Naive B cell (primary cell): ENCODE results near the gene PTPA. TPM values are rescaled to one million over a fixed set of nuclear protein-coding genes. Genes with fewer than 3 reads are reported as not detected.

Experiments
- ATAC-seq, 2 donors: fragments of 150-1000 bp; cut with Tn5 transposase; 2 replicates each; pipeline ENCODE4 v1.10.0; 2021; ENCODE audit warnings: low read depth in 2 of 2, mild to moderate bottlenecking in 2 of 2, moderate library complexity in 2 of 2
- DNase-seq: peaks from one replicate; pipeline ENCODE4 v3.0.0; 2022
- H3K27ac Mint-ChIP-seq, 6 donors: one replicate each; pipeline ENCODE4 v1.8.0; 2020 to 2022; ENCODE audit warnings: mild to moderate bottlenecking in 6 of 6, mixed read lengths in 6 of 6, moderate library complexity in 5 of 6, inconsistent platforms in 2 of 6
- H3K27me3 Mint-ChIP-seq, 3 donors: one replicate each; pipeline ENCODE4 v1.8.0; 2021 to 2022; ENCODE audit warnings: mixed read lengths in 3 of 3, mild to moderate bottlenecking in 1 of 3
- H3K36me3 Mint-ChIP-seq, 2 donors: one replicate each; pipeline ENCODE4 v1.8.0; 2020 to 2022; ENCODE audit warnings: mixed read lengths in 2 of 2, inconsistent platforms in 1 of 2, mild to moderate bottlenecking in 1 of 2
- H3K4me1 Mint-ChIP-seq, 3 donors: one replicate each; pipeline ENCODE4 v1.8.0; 2020 to 2022; ENCODE audit warnings: mixed read lengths in 3 of 3, inconsistent platforms in 1 of 3, mild to moderate bottlenecking in 1 of 3, moderate library complexity in 1 of 3
- H3K4me3 Mint-ChIP-seq, 8 donors: one replicate each; pipeline ENCODE4 v1.8.0; 2020 to 2022; ENCODE audit warnings: mild to moderate bottlenecking in 8 of 8, mixed read lengths in 8 of 8, moderate library complexity in 8 of 8, inconsistent platforms in 2 of 8
- H3K9me3 Mint-ChIP-seq, 7 donors: one replicate each; pipeline ENCODE4 v1.8.0; 2020 to 2022; ENCODE audit warnings: mixed read lengths in 7 of 7, mild to moderate bottlenecking in 5 of 7, inconsistent platforms in 2 of 7, moderate library complexity in 1 of 7
- polyA plus RNA-seq, 6 donors: library from polyadenylated mRNA; unstranded; fragments of 300-500 nt; fragmentation: Illumina TruSeq; gene quantifications; one replicate each; pipeline ENCODE4 v1.2.3, GENCODE V29; 2021; ENCODE audit warnings: low read depth in 6 of 6

PTPA gene
- polyA plus RNA-seq: 10 to 100 TPM in 5 of 6 donors, 1 to 10 TPM in 1; 8.1 to 18.0 (median 13.5) TPM

DNA sequence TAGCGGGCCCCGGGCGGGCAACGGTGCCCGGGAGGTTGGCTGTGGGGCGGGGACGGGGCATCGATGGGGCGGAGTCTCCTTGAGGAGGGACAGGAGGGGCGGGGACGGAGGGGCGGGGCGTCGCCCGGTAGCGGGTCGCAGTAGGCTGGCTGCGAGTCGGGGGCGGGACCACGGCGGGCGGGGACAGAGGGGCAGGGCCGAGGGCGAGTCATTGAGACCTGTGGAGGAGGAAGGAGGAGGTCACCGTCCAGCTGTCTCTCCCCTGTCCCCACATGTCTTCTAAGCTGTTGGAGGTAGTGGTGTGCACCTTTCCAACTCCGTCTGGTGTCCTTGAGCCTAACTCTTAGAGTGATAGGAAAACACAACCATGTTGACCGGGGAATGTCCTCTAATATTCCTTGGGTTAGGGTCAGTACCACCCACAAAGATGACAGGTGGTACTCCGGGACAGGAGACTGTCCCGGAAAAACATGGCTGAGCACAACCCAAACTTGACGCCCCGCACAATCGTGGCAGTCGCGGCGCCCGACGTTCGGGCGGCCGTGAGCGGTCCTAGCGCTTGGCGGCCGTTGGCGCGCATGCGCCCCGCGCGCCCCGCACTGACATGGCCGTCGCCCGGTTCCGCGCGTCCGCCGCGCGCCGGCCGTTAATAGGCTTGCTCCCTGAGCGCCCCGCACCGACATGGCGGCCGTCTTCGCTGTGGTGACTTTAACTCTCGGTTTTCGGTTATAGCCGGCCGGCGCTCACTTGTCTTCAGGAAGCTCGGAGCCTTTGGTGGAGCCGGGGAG lies at the start of gene PTPA, which contains the start of gene CRAT:
PTPA (plus strand) TSS at position 676 of the 788 bp plus-strand sequence. CDS start 186 bp downstream, outside the sequence.
CRAT (minus strand) TSS at position 54 of the 788 bp plus-strand sequence. CDS start 284 bp downstream, outside the sequence.
- ATAC-seq (peak; percentile 86 to 88), DNase-seq (peak; percentile 94)
- Mint-ChIP-seq H3K27me3 (no peaks in the 10 kb centered on the region), H3K4me1 (peaks cover 11 to 36% (median 35%) of the 10 kb centered on the region in 3 donors), H3K36me3 (no peaks in the 10 kb centered on the region), H3K9me3 (no peaks in the 10 kb centered on the region), H3K27ac (peak within 1 kb of the TSS; percentile 88 to 97 (median 90)), H3K4me3 (peak within 1 kb of the TSS; percentile 87 to 98 (median 96))

DNA sequence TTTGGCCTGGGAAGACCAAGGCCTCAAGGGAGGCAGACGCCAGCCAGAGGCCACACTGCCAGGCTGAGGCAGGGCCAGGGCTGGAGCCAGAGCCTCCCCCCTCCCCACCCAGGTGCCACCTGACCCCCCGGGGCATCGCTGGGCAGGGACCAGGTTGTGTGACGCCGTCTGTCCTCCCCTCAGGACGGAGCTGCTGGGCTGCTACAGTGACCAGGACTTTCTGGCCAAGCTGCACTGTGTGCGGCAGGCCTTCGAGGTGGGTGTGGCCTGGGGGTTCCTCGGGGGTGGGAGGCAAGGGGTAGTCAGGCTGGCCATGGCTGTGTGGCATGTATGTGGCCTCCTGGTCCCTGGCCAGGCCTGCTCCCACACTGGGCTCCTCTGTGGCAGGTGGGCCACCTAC lies 48.2 kb upstream of the PTPA start:
- H3K27ac Mint-ChIP-seq: no peak overlapping the region
- peaks cover 0 to 6% of the 10 kb centered on the region in 2 donors for H3K36me3 Mint-ChIP-seq
- no peak for ATAC-seq
- no peaks in the 10 kb centered on the region for H3K27me3 Mint-ChIP-seq
- H3K4me1 Mint-ChIP-seq: peaks cover under 1 to 1% (median under 1%) of the 10 kb centered on the region in 3 donors
- H3K4me3 Mint-ChIP-seq: no peak overlapping the region
- no peak for DNase-seq
- no peaks in the 10 kb centered on the region for H3K9me3 Mint-ChIP-seq

DNA sequence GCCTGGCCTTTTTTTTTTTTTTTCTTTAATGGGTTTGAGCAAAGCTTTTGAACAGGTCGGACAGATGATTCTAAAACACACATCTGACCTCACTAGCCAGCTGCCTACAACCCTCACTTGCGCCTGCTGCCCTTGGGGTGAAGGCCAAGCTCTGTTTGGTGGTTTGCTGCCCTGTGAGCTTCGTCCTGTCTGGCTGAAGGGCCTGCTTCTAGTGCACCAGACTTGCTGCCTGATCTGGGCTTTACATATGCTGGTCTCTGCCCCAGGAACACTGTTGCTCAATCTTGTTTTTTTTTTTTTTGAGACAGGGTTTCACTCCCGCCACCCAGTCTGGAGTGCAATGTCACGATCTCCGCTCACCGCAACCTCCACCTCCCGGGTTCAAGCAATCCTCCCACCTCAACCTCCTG lies 46.7 kb upstream of the PTPA start:
- H3K36me3 Mint-ChIP-seq: peaks cover 0 to 6% of the 10 kb centered on the region in 2 donors
- no peak for DNase-seq
- H3K9me3 Mint-ChIP-seq: no peaks in the 10 kb centered on the region
- no peaks in the 10 kb centered on the region for H3K27me3 Mint-ChIP-seq
- no peak overlapping the region for H3K4me3 Mint-ChIP-seq
- no peak for ATAC-seq
- peaks cover 14 to 16% (median 14%) of the 10 kb centered on the region in 3 donors for H3K4me1 Mint-ChIP-seq
- H3K27ac Mint-ChIP-seq: no peak overlapping the region

DNA sequence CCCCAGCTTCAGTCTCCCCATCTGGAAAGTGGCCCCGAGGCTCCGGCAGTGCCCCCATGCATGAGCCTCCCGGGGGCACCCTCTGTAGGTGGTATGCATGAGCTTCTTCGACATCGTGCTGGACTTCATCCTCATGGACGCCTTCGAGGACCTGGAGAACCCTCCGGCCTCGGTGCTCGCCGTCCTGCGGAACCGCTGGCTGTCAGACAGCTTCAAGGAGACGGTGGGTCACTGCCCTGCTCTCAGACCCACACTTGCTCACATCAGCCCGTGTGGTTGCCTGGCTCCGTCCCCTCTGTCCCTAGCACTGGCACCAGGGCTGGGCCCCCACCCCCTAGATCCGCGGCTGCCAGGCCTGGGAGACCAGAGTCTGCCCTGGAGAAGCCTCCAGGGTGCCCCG lies 43.1 kb upstream of the PTPA start:
- peak overlapping the region in 5 of 6 donors; percentile 84 to 96 (median 94) for H3K27ac Mint-ChIP-seq
- DNase-seq: no peak
- ATAC-seq: no peak
- H3K9me3 Mint-ChIP-seq: no peaks in the 10 kb centered on the region
- peaks cover 0 to 6% of the 10 kb centered on the region in 2 donors for H3K36me3 Mint-ChIP-seq
- peak overlapping the region in 6 of 8 donors; percentile 61 to 87 (median 83) for H3K4me3 Mint-ChIP-seq
- H3K27me3 Mint-ChIP-seq: no peaks in the 10 kb centered on the region
- peaks cover 19 to 38% (median 31%) of the 10 kb centered on the region in 3 donors for H3K4me1 Mint-ChIP-seq

DNA sequence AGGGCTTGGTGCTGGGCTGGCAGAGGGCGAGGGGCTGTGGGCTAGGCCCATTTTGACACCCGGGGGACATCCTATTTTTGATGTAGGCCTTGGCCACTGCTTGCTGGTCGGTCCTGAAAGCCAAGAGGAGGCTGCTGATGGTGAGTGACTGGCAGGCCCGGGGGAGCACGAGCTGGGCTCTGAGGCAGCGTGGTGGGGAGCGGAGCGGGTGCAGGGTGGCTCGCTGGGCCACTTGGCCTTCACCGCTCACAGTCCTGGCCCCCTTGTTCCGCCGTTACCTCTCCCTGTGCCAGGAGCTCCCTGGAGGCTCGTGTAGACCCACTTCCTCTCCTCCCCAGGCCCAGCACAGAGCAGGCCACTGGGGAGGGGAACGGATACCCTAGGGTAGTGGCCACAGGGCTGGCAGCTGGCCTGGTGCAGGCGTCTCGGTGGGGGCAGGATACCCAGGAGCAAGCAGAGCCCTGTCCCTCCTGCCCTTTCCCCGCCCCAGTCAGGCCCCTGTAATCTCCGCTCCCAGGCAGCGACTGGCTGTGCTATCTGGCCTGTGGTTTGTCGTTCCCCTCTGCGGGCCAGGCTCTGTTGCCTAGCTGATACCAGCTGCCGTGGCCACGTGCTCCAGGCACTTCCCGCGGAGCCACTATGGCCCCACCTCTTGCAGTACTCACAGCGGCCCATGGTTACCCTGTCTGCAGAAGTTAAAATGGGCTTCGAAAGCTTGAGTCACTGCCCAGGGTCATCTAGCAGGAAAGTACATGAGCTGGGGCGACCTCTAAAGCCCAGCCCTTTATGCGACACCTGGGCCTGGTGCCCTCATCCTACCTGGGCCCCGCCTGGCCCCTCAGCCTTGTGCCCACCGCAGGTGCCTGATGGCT lies 42.0 kb upstream of the PTPA start:
- ATAC-seq (peak; percentile 100), DNase-seq (peak; percentile 84)
- H3K36me3 Mint-ChIP-seq: no peaks in the 10 kb centered on the region
- peak overlapping the region; percentile 84 to 96 (median 94) for H3K27ac Mint-ChIP-seq
- peak overlapping the region; percentile 61 to 94 (median 84) for H3K4me3 Mint-ChIP-seq
- H3K27me3 Mint-ChIP-seq: no peaks in the 10 kb centered on the region
- H3K9me3 Mint-ChIP-seq: no peaks in the 10 kb centered on the region
- H3K4me1 Mint-ChIP-seq: peaks cover 19 to 38% (median 31%) of the 10 kb centered on the region in 3 donors

DNA sequence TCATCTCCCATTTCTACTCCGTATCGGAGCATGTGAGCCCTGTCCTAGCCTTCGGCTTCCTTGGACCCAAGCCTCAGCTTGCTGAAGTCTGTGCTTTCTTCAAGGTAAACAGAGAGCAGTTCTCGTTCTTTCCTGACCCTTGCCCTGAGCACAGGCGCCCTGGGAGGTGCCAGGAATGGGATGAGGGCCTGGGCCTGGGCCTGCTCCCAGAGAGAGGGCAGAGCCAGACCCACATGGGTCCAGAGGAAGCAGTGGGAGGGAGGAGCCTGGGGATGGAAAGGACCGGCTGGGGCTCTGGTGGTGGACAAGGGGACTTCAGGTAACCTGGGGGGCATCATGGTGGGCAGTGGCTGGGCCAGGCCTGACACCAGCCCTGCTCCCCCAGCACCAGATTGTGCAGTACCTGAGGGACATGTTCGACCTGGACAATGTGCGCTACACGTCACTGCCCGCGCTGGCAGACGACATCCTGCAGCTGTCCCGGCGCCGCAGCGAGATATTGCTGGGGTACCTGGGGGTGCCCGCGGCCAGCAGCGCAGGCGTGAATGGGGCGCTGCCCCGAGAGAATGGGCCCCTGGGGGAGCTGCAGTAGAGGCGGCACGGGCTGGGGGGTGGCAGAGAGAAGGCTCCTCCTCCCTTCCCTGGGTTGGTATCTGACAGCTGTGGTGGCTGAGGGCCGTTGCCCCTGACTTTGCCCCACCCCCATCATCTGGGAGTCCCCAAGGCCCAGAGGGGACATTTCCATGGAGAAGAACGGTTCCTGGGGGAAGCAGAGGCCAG lies 41.2 kb upstream of the PTPA start:
- Mint-ChIP-seq H3K27me3 (no peaks in the 10 kb centered on the region), H3K36me3 (no peaks in the 10 kb centered on the region), H3K9me3 (no peaks in the 10 kb centered on the region), H3K4me3 (peak overlapping the region; percentile 61 to 94 (median 84)), H3K27ac (peak overlapping the region in 2 of 6 donors; percentile 94 to 96), H3K4me1 (peaks cover 19 to 38% (median 31%) of the 10 kb centered on the region in 3 donors)
- DNase-seq (no peak), ATAC-seq (no peak)

DNA sequence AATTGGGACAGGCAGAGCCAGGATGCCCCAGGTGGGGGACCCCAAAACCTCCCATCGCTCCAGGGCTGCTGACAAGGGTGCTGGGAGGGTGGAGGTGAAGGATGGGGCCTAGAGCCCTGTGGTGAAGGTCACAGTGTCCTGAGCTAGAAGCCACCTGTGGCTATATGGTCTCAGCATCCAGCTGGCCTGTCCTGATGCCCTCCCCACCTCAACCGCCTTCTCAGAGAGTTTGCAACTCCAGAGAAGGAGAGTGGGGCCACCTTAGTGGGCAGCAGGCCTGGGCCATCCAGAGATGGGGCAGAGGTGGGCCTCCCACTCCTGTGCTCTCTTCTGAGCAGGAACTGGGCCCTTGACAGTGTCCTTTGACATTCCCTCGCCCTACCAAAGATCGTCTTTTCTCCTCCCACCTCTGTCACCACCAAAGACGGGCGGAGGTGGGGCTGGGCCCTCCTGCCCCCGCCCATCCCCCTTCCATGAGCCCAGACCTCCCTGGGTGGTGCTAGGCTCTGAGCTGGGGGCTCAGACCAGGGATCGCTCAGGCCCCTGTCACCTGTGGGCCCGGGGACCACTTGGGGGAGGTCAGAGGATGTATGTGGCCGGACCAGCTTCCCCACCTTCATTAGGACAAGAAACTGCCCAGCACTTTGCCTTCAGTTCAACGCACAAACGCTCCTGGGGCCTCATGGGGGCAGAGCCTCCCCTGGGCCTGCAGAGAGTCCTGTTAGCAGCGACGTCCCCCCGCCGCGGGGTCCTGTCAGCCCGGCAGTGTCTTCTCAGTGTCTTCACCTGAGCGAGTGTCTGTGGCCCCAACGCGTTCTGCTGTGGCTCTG lies 40.3 kb upstream of the PTPA start:
- Mint-ChIP-seq H3K27me3 (no peaks in the 10 kb centered on the region), H3K9me3 (no peaks in the 10 kb centered on the region), H3K27ac (peak overlapping the region in 2 of 6 donors; percentile 24 to 42), H3K4me3 (peak overlapping the region in 1 of 8 donors; percentile 53), H3K36me3 (no peaks in the 10 kb centered on the region), H3K4me1 (peaks cover 19 to 38% (median 31%) of the 10 kb centered on the region in 3 donors)
- ATAC-seq (no peak), DNase-seq (no peak)

DNA sequence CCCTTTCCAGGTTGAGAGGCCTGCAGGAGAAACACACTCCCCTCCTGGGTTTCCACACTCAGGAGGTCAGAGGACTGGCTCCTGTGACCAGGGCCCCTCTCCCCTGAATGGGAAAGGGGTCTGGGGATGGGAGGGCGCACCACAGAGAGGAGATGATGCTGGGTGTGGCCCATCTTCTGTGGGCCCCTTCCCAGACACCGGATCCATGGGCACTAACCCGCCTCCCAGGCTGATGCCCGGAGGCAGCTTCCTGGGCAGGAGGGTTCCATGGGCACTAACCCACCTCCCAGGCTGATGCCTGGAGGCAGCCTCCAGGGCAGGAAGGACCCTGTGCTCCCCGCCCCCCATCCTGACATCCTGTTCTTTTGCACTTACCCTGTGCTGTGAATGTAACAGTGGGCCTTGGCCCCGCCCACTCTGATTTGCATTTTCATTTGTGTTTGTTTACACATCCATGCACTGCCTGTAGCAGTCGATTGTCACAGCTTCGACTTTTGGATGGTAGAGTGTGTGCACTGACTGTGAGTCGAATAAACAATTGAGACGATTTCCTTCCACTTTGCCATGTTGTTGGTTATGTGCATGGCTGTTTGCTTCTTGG lies 39.6 kb upstream of the PTPA start:
- Mint-ChIP-seq H3K9me3 (no peaks in the 10 kb centered on the region), H3K27ac (no peak overlapping the region), H3K27me3 (no peaks in the 10 kb centered on the region), H3K4me1 (peaks cover 19 to 38% (median 31%) of the 10 kb centered on the region in 3 donors), H3K36me3 (no peaks in the 10 kb centered on the region), H3K4me3 (no peak overlapping the region)
- DNase-seq (no peak), ATAC-seq (no peak)

DNA sequence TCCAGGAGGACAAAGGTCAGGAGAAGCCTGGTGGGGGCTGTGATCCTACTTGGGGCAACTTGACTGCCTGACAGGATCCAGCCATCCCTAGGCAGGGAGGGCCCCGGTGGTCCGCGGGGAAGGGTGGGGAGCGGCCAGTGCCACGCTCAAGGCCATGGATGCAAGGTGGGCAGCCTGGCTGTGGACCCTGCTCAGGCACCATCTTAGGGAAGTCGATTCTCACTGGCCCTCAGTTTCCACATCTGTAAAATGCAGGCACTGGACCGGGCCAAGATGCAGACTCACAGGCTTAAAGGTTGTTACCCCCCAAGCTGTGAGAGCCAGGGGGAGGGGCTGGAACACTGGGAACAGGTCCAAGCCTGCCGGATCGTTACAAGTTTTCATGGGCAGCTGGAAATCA lies 39.0 kb upstream of the PTPA start:
- Mint-ChIP-seq H3K27ac (no peak overlapping the region), H3K9me3 (no peaks in the 10 kb centered on the region), H3K4me3 (no peak overlapping the region)

DNA sequence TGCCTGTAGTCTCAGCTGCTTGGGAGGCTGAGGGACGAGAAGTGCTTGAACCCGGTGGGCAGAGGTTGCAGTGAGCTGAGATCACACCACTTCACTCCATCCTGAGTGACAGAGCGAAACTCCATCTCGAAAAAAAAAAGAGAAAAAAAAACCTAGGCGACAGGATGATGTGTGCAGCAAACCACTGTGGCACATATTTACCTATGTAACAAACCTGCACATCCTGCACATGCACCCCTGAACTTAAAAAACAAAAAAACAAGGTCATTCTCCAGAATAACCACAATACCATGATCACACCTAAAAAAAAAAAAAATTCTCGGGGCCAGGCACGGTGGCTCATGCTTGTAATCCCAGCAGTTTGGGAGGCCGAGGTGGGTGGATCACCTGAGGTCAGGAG lies 37.8 kb upstream of the PTPA start:
- no peaks in the 10 kb centered on the region for H3K9me3 Mint-ChIP-seq
- DNase-seq (no peak), ATAC-seq (no peak)
- peaks cover 15 to 34% (median 26%) of the 10 kb centered on the region in 3 donors for H3K4me1 Mint-ChIP-seq
- no peak overlapping the region for H3K4me3 Mint-ChIP-seq
- H3K36me3 Mint-ChIP-seq: no peaks in the 10 kb centered on the region
- no peaks in the 10 kb centered on the region for H3K27me3 Mint-ChIP-seq
- H3K27ac Mint-ChIP-seq: no peak overlapping the region

More for the DNA sequence above, 39.0 kb upstream of the PTPA start:
- DNase-seq: no peak
- ATAC-seq: no peak
- no peaks in the 10 kb centered on the region for H3K27me3 Mint-ChIP-seq
- H3K36me3 Mint-ChIP-seq: no peaks in the 10 kb centered on the region
- H3K4me1 Mint-ChIP-seq: peaks cover 19 to 38% (median 31%) of the 10 kb centered on the region in 3 donors

DNA sequence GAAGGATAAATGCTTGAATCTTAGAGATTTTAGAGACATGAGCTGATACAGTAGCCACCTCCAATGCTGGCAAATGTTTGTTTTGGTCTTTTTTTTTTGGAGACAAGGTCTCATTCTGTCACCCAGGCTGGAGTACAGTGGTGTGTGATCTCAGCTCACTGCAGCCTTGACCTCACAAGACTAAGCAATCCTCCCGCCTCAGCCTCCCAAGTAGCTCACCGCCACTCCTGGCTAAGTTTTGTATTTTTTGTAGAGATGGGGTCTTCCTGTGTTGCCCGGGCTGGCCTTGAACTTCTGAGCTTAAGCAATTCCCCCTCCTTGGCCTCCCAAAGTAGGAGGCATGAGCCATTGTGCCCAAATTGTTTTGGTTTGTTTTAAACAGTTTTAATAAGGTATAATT lies 37.1 kb upstream of the PTPA start:
- H3K4me1 Mint-ChIP-seq: peaks cover 9 to 27% (median 19%) of the 10 kb centered on the region in 3 donors
- H3K4me3 Mint-ChIP-seq: no peak overlapping the region
- H3K9me3 Mint-ChIP-seq: no peaks in the 10 kb centered on the region
- ATAC-seq (no peak), DNase-seq (no peak)
- no peaks in the 10 kb centered on the region for H3K27me3 Mint-ChIP-seq
- H3K27ac Mint-ChIP-seq: no peak overlapping the region
- no peaks in the 10 kb centered on the region for H3K36me3 Mint-ChIP-seq
